H1 (cell line): ENCODE measurements around the gene SGSH. TPM values are rescaled to one million over a fixed set of nuclear protein-coding genes. Genes with fewer than 3 reads are reported as not detected.

ENCODE experiments used
- CTCF ChIA-PET: fragments of 300-600 bp; sonication (Branson Sonifier 250); formaldehyde crosslinking; loops from one replicate; lab custom pipeline; 2021; ENCODE audit not compliant: partially characterized antibody; lab: Charles Lee
- POLR2A ChIA-PET: fragments of 300-600 bp; sonication (Branson Sonifier 250); formaldehyde crosslinking; loops from one replicate; lab custom pipeline; 2021; ENCODE audit warnings: inconsistent platforms; ENCODE audit not compliant: partially characterized antibody; lab: Charles Lee
- DNase-seq, 2 experiments: peaks; one replicate each; pipeline versions ENCODE4 v3.0.0 to v3.0.0-alpha.2; 2010 to 2022; ENCODE audit warnings: low spot score in 2 of 2, low read depth in 1 of 2, mixed read lengths in 1 of 2
- FAIRE-seq: peaks from 2 replicates; lab custom pipeline; 2011; peaks lifted over from hg19 to GRCh38; lab: Jason Lieb, UNC
- H2AFZ ChIP-seq: 2 replicates; pipeline ENCODE4 v1.8.1; 2012; ENCODE audit warnings: low read length, inconsistent platforms
- H2AK5ac ChIP-seq: 2 replicates; pipeline ENCODE4 v1.6.1; 2013; ENCODE audit warnings: low read depth, low read length
- H2BK120ac ChIP-seq: replicated peaks from 2 replicates; pipeline ENCODE3; 2013; ENCODE audit warnings: low read depth, low read length, inconsistent platforms
- H2BK12ac ChIP-seq: 2 replicates; pipeline ENCODE4 v1.6.1; 2013; ENCODE audit warnings: low read depth, low read length
- H2BK15ac ChIP-seq: 2 replicates; pipeline ENCODE4 v1.6.1; 2013; ENCODE audit warnings: low read length
- H2BK20ac ChIP-seq: 2 replicates; pipeline ENCODE4 v1.6.1; 2013; ENCODE audit warnings: low read length
- H2BK5ac ChIP-seq: 2 replicates; pipeline ENCODE4 v1.6.1; 2013; ENCODE audit warnings: low read depth, low read length
- H3K14ac ChIP-seq: 2 replicates; pipeline ENCODE4 v1.6.1; 2013; ENCODE audit warnings: inconsistent platforms; ENCODE audit not compliant: insufficient read length
- H3K18ac ChIP-seq: 2 replicates; pipeline ENCODE4 v1.6.1; 2013; ENCODE audit warnings: low read length; ENCODE audit errors: extremely low read depth
- H3K23ac ChIP-seq: 2 replicates; pipeline ENCODE4 v1.6.1; 2013; ENCODE audit warnings: inconsistent platforms; ENCODE audit not compliant: insufficient read length
- H3K23me2 ChIP-seq: 2 replicates; pipeline ENCODE4 v1.6.1; 2013; ENCODE audit warnings: low read depth, low read length
- H3K27ac ChIP-seq: 2 replicates; pipeline ENCODE4 v1.6.1; 2011; ENCODE audit warnings: low read depth, low read length, inconsistent platforms
- H3K27me3 ChIP-seq, 4 experiments: replicated peaks in 1 of 4; 1 replicate in 1 of 4; 2 replicates in 3 of 4; pipeline versions ENCODE4 v1.6.1 to v1.8.1; 2011 to 2013; ENCODE audit warnings: low read length in 3 of 4, mild to moderate bottlenecking in 3 of 4, inconsistent platforms in 2 of 4, mixed read lengths in 2 of 4, moderate library complexity in 1 of 4; ENCODE audit not compliant: control insufficient read depth in 3 of 4, insufficient read depth in 3 of 4; ENCODE audit errors: extremely low read depth in 1 of 4
- H3K36me3 ChIP-seq, 4 experiments: 2 replicates each; pipeline versions ENCODE4 v1.6.1 to v1.8.1; 2011 to 2013; ENCODE audit warnings: mild to moderate bottlenecking in 4 of 4, low read length in 3 of 4, moderate library complexity in 2 of 4, control low read depth in 1 of 4, inconsistent platforms in 1 of 4; ENCODE audit not compliant: insufficient read depth in 4 of 4, control insufficient read depth in 2 of 4
- H3K4ac ChIP-seq: replicated peaks from 2 replicates; pipeline ENCODE3; 2013; ENCODE audit warnings: low read length, low read depth, mixed read lengths, inconsistent platforms; ENCODE audit not compliant: insufficient read length
- H3K4me1 ChIP-seq, 4 experiments: replicated peaks in 1 of 4; 1 replicate in 1 of 4; 2 replicates in 3 of 4; pipeline versions ENCODE4 v1.6.1 to v1.8.1; 2011 to 2013; ENCODE audit warnings: low read length in 3 of 4, inconsistent platforms in 2 of 4, mixed read lengths in 1 of 4; ENCODE audit not compliant: insufficient read depth in 4 of 4, control insufficient read depth in 3 of 4
- H3K4me2 ChIP-seq, 2 experiments: 2 replicates each; pipeline versions ENCODE4 v1.6.1 to v1.8.1; 2011 to 2013; ENCODE audit warnings: low read depth in 2 of 2, low read length in 2 of 2, control low read depth in 1 of 2, inconsistent platforms in 1 of 2, mild to moderate bottlenecking in 1 of 2; ENCODE audit not compliant: insufficient read depth in 1 of 2
- H3K4me3 ChIP-seq, 4 experiments: fragments of 200-600, 300-600 bp in 1 of 4; sonication (generic), shearing (Covaris generic), sonication (Bioruptor Twin) in 1 of 4; 2 replicates each; pipeline versions ENCODE4 v1.5.1 to v1.8.1; 2011 to 2016; ENCODE audit warnings: low read length in 4 of 4, low read depth in 3 of 4, control low read depth in 2 of 4, inconsistent platforms in 2 of 4, mild to moderate bottlenecking in 2 of 4, mixed read lengths in 1 of 4, moderate library complexity in 1 of 4; ENCODE audit not compliant: insufficient read depth in 2 of 4; ENCODE audit errors: extremely low read depth in 1 of 4
- H3K56ac ChIP-seq: replicated peaks from 2 replicates; pipeline ENCODE3; 2013; ENCODE audit warnings: low read depth, mild to moderate bottlenecking, mixed read lengths, low read length, inconsistent platforms; ENCODE audit not compliant: insufficient read length
- H3K79me1 ChIP-seq: 2 replicates; pipeline ENCODE4 v1.6.1; 2013; ENCODE audit warnings: low read depth, low read length, control low read depth
- H3K79me2 ChIP-seq, 2 experiments: 2 replicates each; pipeline versions ENCODE4 v1.6.1 to v1.8.1; 2012 to 2013; ENCODE audit warnings: low read length in 2 of 2, mild to moderate bottlenecking in 2 of 2, inconsistent platforms in 1 of 2; ENCODE audit not compliant: insufficient read depth in 2 of 2, control insufficient read depth in 1 of 2
- H3K9ac ChIP-seq, 4 experiments: replicated peaks in 1 of 4; 1 replicate in 1 of 4; 2 replicates in 3 of 4; pipeline versions ENCODE4 v1.6.1 to v1.8.1; 2011 to 2013; ENCODE audit warnings: low read depth in 3 of 4, low read length in 3 of 4, control low read depth in 2 of 4, mild to moderate bottlenecking in 2 of 4, moderate library complexity in 2 of 4, inconsistent platforms in 1 of 4; ENCODE audit errors: extremely low read depth in 1 of 4
- H3K9me3 ChIP-seq, 2 experiments: 2 replicates each; pipeline versions ENCODE4 v1.6.1 to v1.8.1; 2012 to 2013; ENCODE audit warnings: mild to moderate bottlenecking in 2 of 2, moderate library complexity in 2 of 2, control low read depth in 1 of 2, inconsistent platforms in 1 of 2, low read depth in 1 of 2, low read length in 1 of 2, mixed read lengths in 1 of 2; ENCODE audit not compliant: insufficient read depth in 2 of 2
- H4K20me1 ChIP-seq, 2 experiments: replicated peaks in 1 of 2; 2 replicates each; pipeline versions ENCODE3 to v1.8.1; 2011 to 2013; ENCODE audit warnings: inconsistent platforms in 2 of 2, low read length in 2 of 2, mild to moderate bottlenecking in 1 of 2; ENCODE audit not compliant: insufficient read depth in 2 of 2, control insufficient read depth in 1 of 2
- H4K5ac ChIP-seq: 2 replicates; pipeline ENCODE4 v1.6.1; 2013; ENCODE audit warnings: low read length, low read depth, mixed read lengths, inconsistent platforms; ENCODE audit not compliant: insufficient read length
- H4K8ac ChIP-seq: 2 replicates; pipeline ENCODE4 v1.8.0; 2013; ENCODE audit warnings: mild to moderate bottlenecking, moderate library complexity, low read length, inconsistent platforms; ENCODE audit not compliant: insufficient read depth; ENCODE audit errors: extremely low read depth
- H4K91ac ChIP-seq: replicated peaks from 2 replicates; pipeline ENCODE3; 2013; ENCODE audit warnings: low read length, mixed read lengths, inconsistent platforms; ENCODE audit not compliant: insufficient read length
- BCL11A ChIP-seq, 2 experiments: IDR thresholded peaks; one replicate each; pipeline ENCODE4 v1.6.1; 2011; ENCODE audit warnings: low read depth in 2 of 2, low read length in 2 of 2, mild to moderate bottlenecking in 2 of 2
- CBX8 ChIP-seq: fragments of 300-800, 300-1000 bp; sonication (generic); IDR thresholded peaks from 2 replicates; pipeline ENCODE4 v1.7.1; 2016; ENCODE audit warnings: low read depth, low read length, borderline replicate concordance
- CEBPB ChIP-seq: IDR thresholded peaks from 2 replicates; pipeline ENCODE4 v1.6.1; 2012; ENCODE audit warnings: low read depth, low read length
- EP300 ChIP-seq, 2 experiments: IDR thresholded peaks; 1 replicate in 1 of 2; 2 replicates in 1 of 2; pipeline ENCODE4 v1.6.1; 2011 to 2012; ENCODE audit warnings: low read depth in 2 of 2, low read length in 2 of 2, mild to moderate bottlenecking in 2 of 2, borderline replicate concordance in 1 of 2, inconsistent platforms in 1 of 2, moderate library complexity in 1 of 2
- GTF2F1 ChIP-seq: IDR thresholded peaks from 2 replicates; pipeline ENCODE4 v1.6.1; 2012; ENCODE audit warnings: low read depth, low read length, improper control_type of control experiment, borderline replicate concordance
- NANOG ChIP-seq: IDR thresholded peaks from 2 replicates; pipeline ENCODE4 v1.6.1; 2011; ENCODE audit warnings: low read length, low read depth, mild to moderate bottlenecking, inconsistent platforms; ENCODE audit not compliant: insufficient read depth, poor library complexity, severe bottlenecking
- POLR2A ChIP-seq, 2 experiments: IDR thresholded peaks; 1 replicate in 1 of 2; 2 replicates in 1 of 2; pipeline ENCODE4 v1.6.1; 2011; ENCODE audit warnings: low read depth in 2 of 2, low read length in 2 of 2, mild to moderate bottlenecking in 2 of 2; ENCODE audit errors: control extremely low read depth in 1 of 2
- POLR2AphosphoS5 ChIP-seq: IDR thresholded peaks from 2 replicates; pipeline ENCODE4 v1.6.1; 2011; ENCODE audit warnings: low read depth, low read length
- POU5F1 ChIP-seq: IDR thresholded peaks from 2 replicates; pipeline ENCODE4 v1.6.1; 2011; ENCODE audit warnings: low read depth, mild to moderate bottlenecking, low read length, moderate library complexity
- RFX5 ChIP-seq: IDR thresholded peaks from 2 replicates; pipeline ENCODE4 v1.6.1; 2011; ENCODE audit warnings: low read depth, low read length, improper control_type of control experiment, borderline replicate concordance
- WGBS, 2 experiments: shearing (Covaris generic) in 1 of 2; methylation state at CpG; one replicate each; pipeline versions ENCODE4 v1.1.6 to v1.1.7; 2013 to 2015; ENCODE audit warnings: low lambda C conversion rate in 2 of 2, mixed read lengths in 2 of 2, inconsistent platforms in 1 of 2, low coverage in 1 of 2, missing lambda C conversion rate in 1 of 2; ENCODE audit not compliant: insufficient replicate concordance in 2 of 2, insufficient coverage in 1 of 2, insufficient read length in 1 of 2; ENCODE audit errors: extremely low coverage in 1 of 2, missing lambda C conversion rate in 1 of 2; 5-methylcytosine and 5-hydroxymethylcytosine counted together
- polyA plus RNA-seq, 7 experiments: library from polyadenylated mRNA; depleted of rRNA in 3 of 7; stranded (reverse) in 5 of 7; unstranded in 2 of 7; fragments of >200 nt in 5 of 7; fragments of 200-250 nt in 2 of 7; gene quantifications; 1 replicate in 5 of 7; 2 replicates in 1 of 7; 4 replicates in 1 of 7; pipeline versions ENCODE4 v1.2.1 to v1.2.3, GENCODE V29; 2011 to 2013; ENCODE audit warnings: missing spikeins in 2 of 7, mixed read lengths in 2 of 7
- total RNA-seq: library from RNA; stranded (reverse); fragmentation: NEBNext Ultra II Directional; extraction: Animal tissue kit (Norgen Biotek cat#: 25700); gene quantifications from 2 replicates; pipeline ENCODE4 v1.2.1, GENCODE V29; 2021
- TF ChIP-seq, protein P1 (sequence below): IDR thresholded peaks from 2 replicates; pipeline ENCODE4 v1.6.1; 2012; ENCODE audit warnings: low read length, inconsistent platforms

Gene SGSH
- total and polyA plus RNA-seq, 2 of the 8 experiments (the other 6 are each of a cell fraction or from before 2014, with no cell fraction given) = 18.0 to 19.6 TPM

DNA sequence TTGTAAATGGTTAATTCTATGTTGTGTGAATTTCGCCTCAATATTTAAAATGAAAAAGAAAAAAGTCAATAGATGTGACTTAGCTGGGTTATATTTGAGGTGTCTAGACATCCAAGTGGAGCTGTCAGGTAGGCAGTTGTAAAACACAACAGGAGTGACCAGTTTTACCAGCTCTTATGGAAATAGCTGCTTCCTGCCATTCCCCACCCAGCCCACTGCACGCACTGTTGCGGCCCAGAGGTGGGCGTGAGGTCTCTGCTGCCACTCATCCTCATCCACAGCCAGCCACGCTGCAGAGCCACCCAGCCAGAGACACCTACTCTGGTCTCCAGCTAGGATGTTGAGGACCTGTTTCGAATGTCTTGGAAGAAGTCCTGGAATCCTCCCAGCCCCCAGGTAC, 53.7 kb downstream of the SGSH start:
- no peak overlapping the region for H3K23ac ChIP-seq
- H2BK5ac ChIP-seq = no peak overlapping the region
- H2AFZ ChIP-seq = no peak overlapping the region
- H3K23me2 ChIP-seq = no peaks in the 10 kb centered on the region
- POLR2A ChIA-PET = no interaction called here
- H3K9me3 ChIP-seq = no peaks in the 10 kb centered on the region
- H3K79me1 ChIP-seq = no peaks in the 10 kb centered on the region
- H3K18ac ChIP-seq = no peak overlapping the region
- no peak overlapping the region for H3K27ac ChIP-seq
- 94% methylated on average over 6 of the region's 6 CpGs; no CpG with 5 or more reads in 1 of the 2 experiments for WGBS, 2 experiments
- H3K36me3 ChIP-seq = no peaks in the 10 kb centered on the region
- no peaks in the 10 kb centered on the region for H3K79me2 ChIP-seq
- no peak overlapping the region for H3K4me3 ChIP-seq
- no peak overlapping the region for H2AK5ac ChIP-seq
- no peak overlapping the region for H3K56ac ChIP-seq
- FAIRE-seq = no peak
- no peak overlapping the region for H4K8ac ChIP-seq
- no peak overlapping the region for H2BK15ac ChIP-seq
- H4K91ac ChIP-seq = no peak overlapping the region
- H4K5ac ChIP-seq = no peak overlapping the region
- H3K4ac ChIP-seq = no peak overlapping the region
- no peak for DNase-seq
- CTCF ChIA-PET = interaction anchor here (0.8 to 1.9 kb wide), 4 partner anchors 9 to 308 kb away, joined by 3 to 7 read pairs (median 4); no protein-coding TSS in a partner anchor
- H2BK12ac ChIP-seq = no peak overlapping the region
- H2BK20ac ChIP-seq = no peak overlapping the region
- no peak overlapping the region for H2BK120ac ChIP-seq
- no peak overlapping the region for H3K14ac ChIP-seq
- no peak overlapping the region for H3K9ac ChIP-seq
- H4K20me1 ChIP-seq = no peaks in the 10 kb centered on the region
- H3K4me2 ChIP-seq = no peak overlapping the region
- no peaks in the 10 kb centered on the region; a peak in 1 of 7 replicates for H3K27me3 ChIP-seq
- peaks cover 0 to 4% (median 3%) of the 10 kb centered on the region in 4 experiments; a peak in 3 of 7 replicates for H3K4me1 ChIP-seq
- TF ChIP-seq POU5F1 (no peak), POLR2A (IDR thresholded peaks at IDR 0.05; ENCODE audit: control extremely low read depth in 1 of 2, low read depth in 2 of 2, low read length in 2 of 2) (no peak), BCL11A (IDR thresholded peaks at IDR 0.05; ENCODE audit: low read depth in 2 of 2, low read length in 2 of 2) (no peak), POLR2AphosphoS5 (no peak), EP300 (IDR thresholded peaks at IDR 0.05; ENCODE audit: borderline replicate concordance in 1 of 2, low read depth in 2 of 2, low read length in 2 of 2) (no peak), GTF2F1 (no peak), CBX8 (no peak), RFX5 (no peak), CEBPB (no peak), NANOG (no peak)
- TF ChIP-seq, protein P1, sequence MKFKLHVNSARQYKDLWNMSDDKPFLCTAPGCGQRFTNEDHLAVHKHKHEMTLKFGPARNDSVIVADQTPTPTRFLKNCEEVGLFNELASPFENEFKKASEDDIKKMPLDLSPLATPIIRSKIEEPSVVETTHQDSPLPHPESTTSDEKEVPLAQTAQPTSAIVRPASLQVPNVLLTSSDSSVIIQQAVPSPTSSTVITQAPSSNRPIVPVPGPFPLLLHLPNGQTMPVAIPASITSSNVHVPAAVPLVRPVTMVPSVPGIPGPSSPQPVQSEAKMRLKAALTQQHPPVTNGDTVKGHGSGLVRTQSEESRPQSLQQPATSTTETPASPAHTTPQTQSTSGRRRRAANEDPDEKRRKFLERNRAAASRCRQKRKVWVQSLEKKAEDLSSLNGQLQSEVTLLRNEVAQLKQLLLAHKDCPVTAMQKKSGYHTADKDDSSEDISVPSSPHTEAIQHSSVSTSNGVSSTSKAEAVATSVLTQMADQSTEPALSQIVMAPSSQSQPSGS = no peak
